Activated naive CD8-positive, alpha-beta T cell treated with anti-CD3 and anti-CD28 coated beads, Interleukin-2, amount 10 ng/mL, durations not matched to agents 7 days and 5 days (primary cell): ENCODE results near the gene PRSS53. TPM values are rescaled to one million over a fixed set of nuclear protein-coding genes. Genes with fewer than 3 reads are reported as not detected.

ENCODE experiments used
- ATAC-seq: fragments of 150-1000 bp; cut with Tn5 transposase; one replicate; pipeline ENCODE4 v1.10.0; 2021; ENCODE audit warnings: low read depth, moderate library complexity
- POLR2A ChIA-PET: fragments of 350-600 bp; sonication (Branson Sonifier 250); formaldehyde crosslinking; loops from one replicate; lab custom pipeline; 2021; ENCODE audit warnings: antibody characterized with exemption; lab: Charles Lee
- DNase-seq: peaks from one replicate; pipeline ENCODE4 v3.0.0; 2021
- H3K27ac Mint-ChIP-seq: one replicate; pipeline ENCODE4 v1.8.0; 2022; ENCODE audit warnings: mild to moderate bottlenecking, mixed read lengths
- H3K27me3 Mint-ChIP-seq: one replicate; pipeline ENCODE4 v1.8.0; 2022; ENCODE audit warnings: mild to moderate bottlenecking, moderate library complexity, mixed read lengths
- H3K36me3 Mint-ChIP-seq: one replicate; pipeline ENCODE4 v1.8.0; 2021; ENCODE audit warnings: mild to moderate bottlenecking, mixed read lengths
- H3K4me1 Mint-ChIP-seq: one replicate; pipeline ENCODE4 v1.8.0; 2021; ENCODE audit warnings: mixed read lengths
- H3K4me3 Mint-ChIP-seq: one replicate; pipeline ENCODE4 v1.8.0; 2022; ENCODE audit warnings: mild to moderate bottlenecking, moderate library complexity, mixed read lengths
- H3K9me3 Mint-ChIP-seq: one replicate; pipeline ENCODE4 v1.8.0; 2021; ENCODE audit warnings: mixed read lengths
- total RNA-seq, 2 experiments: library from RNA; stranded (reverse); gene quantifications; one replicate each; pipeline ENCODE4 v1.2.3, GENCODE V29; 2021

PRSS53 gene
- total RNA-seq, 2 experiments from 2014 or later, result 10.4 to 10.9 TPM

DNA sequence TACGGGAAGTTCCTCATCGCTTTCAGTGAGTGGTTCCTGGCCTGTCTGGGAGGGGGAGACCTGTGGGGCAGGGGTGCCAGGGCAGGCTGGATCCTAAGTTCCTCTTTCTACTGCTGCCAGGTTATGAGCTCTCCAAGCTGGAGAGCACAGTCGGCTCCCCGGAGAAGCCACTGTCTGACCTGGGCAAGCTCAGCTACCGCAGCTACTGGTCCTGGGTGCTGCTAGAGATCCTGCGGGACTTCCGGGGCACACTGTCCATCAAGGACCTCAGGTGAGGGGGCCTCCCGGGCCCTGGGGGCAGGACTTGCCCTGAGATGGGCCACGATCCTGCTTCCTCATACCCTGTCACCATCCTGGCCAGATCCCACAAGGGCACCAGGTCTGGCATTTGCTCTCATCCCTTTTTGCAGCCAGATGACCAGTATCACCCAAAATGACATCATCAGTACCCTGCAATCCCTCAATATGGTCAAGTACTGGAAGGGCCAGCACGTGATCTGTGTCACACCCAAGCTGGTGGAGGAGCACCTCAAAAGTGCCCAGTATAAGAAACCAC lies 41.7 kb upstream of the PRSS53 start:
- H3K27ac Mint-ChIP-seq, result no peak overlapping the region
- DNase-seq, result no peak
- POLR2A ChIA-PET, result interaction anchor here (1.0 to 3.9 kb wide), 2 partner anchors 12 to 13 kb away, joined by 3 to 12 read pairs; partner anchors contain the start of gene KAT8
- peaks cover 5% of the 10 kb centered on the region for H3K4me1 Mint-ChIP-seq
- H3K9me3 Mint-ChIP-seq, result no peaks in the 10 kb centered on the region
- no peaks in the 10 kb centered on the region for H3K27me3 Mint-ChIP-seq
- no peak overlapping the region for H3K4me3 Mint-ChIP-seq
- no peak for ATAC-seq
- peaks cover 4% of the 10 kb centered on the region for H3K36me3 Mint-ChIP-seq

DNA sequence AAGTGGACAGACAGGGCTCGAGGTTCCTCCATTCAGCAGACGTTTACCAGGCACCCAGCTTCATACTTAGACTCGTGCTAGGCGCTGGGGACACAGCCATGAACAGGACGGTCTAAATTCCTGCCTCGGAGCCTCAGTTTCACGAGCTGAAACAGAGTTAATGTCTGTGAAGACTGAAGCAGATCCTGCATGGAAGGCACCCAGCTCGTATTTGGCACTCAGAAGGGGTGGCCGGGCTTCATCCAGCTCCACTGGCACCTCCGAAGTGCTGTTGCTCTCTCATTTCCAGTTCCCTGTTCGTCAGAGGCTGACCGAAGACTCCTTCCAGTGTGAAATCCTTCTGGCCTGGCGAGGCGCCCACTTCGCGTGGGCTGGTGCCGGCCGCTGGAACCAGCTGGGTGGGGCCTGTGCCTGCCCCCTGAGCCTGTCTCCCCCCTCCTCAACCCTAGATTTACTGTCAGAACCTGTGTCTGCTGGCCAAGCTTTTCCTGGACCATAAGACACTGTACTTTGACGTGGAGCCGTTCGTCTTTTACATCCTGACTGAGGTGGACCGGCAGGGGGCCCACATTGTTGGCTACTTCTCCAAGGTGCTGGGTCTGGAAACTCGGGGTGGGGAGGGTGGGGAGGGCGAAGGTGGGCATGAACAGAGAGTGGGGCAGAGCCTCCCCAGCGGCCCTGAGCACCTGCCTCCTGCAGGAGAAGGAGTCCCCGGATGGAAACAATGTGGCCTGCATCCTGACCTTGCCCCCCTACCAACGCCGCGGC lies 41.0 kb upstream of the PRSS53 start:
- Mint-ChIP-seq H3K9me3 (no peaks in the 10 kb centered on the region), H3K27ac (no peak overlapping the region), H3K4me3 (no peak overlapping the region), H3K36me3 (peaks cover 4% of the 10 kb centered on the region), H3K4me1 (peaks cover 5% of the 10 kb centered on the region), H3K27me3 (no peaks in the 10 kb centered on the region)
- POLR2A ChIA-PET, result interaction anchor here (1.0 to 3.9 kb wide), 2 partner anchors 12 kb away, joined by 3 to 12 read pairs; partner anchors contain the start of gene KAT8
- ATAC-seq (no peak), DNase-seq (no peak)

- peak; percentile 25 for ATAC-seq
- no peak overlapping the region for H3K4me3 Mint-ChIP-seq
- POLR2A ChIA-PET, result interaction anchor here (1.0 to 3.9 kb wide), 2 partner anchors 12 to 13 kb away, joined by 3 to 12 read pairs; partner anchors contain the start of gene KAT8
Measured at GRCh38 chr16:31128711-31129567, 40.2 kb upstream of the PRSS53 start.

DNA sequence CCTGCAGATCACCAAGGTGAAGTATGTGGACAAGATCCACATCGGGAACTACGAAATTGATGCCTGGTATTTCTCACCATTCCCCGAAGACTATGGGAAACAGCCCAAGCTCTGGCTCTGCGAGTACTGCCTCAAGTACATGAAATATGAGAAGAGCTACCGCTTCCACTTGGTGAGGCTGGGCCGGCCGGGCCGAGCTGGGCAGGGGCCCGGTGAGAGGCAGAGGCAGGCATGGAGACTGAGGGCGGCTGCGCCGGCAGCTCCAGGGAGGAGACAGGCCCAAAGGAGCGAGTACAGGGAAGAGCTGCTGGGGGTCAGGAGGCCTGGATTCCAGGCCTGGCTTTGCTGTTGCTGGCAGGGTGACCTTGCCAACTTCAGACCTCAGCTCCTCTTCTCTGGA lies 38.4 kb upstream of the PRSS53 start:
- POLR2A ChIA-PET, result interaction anchor here (1.9 kb wide), 1 partner anchor 10 kb away, joined by 6 read pairs; the partner anchor contains the start of gene KAT8
- DNase-seq, result no peak
- Mint-ChIP-seq H3K9me3 (no peaks in the 10 kb centered on the region), H3K27ac (no peak overlapping the region), H3K4me1 (peaks cover 5% of the 10 kb centered on the region), H3K36me3 (peaks cover 10% of the 10 kb centered on the region), H3K4me3 (no peak overlapping the region), H3K27me3 (no peaks in the 10 kb centered on the region)
- no peak for ATAC-seq

More at GRCh38 chr16:31128711-31129567, 40.2 kb upstream of the PRSS53 start:
- DNase-seq, result no peak
- peaks cover 5% of the 10 kb centered on the region for H3K4me1 Mint-ChIP-seq
- H3K36me3 Mint-ChIP-seq, result peaks cover 4% of the 10 kb centered on the region
- no peaks in the 10 kb centered on the region for H3K9me3 Mint-ChIP-seq
- peak overlapping the region; percentile 70 for H3K27ac Mint-ChIP-seq
- H3K27me3 Mint-ChIP-seq, result no peaks in the 10 kb centered on the region

DNA sequence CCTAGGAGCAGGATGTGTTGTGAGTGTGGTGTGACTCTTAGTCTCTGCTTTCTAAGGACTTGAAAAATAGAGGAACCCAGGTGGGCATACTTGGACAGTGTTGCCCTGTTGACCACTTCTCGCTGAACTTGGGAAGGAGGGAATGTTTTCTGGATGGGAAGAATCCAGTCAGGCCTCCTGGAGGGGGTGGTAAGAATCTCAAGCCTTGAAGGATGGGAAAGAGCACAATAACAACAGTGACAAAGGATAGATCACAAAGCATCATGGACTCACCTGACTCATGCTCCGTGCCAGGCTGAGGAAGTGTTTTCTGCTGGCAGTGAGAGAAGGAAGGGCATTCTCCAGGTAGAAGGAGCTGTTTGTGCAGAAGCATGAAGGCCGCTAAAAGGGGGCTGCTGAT lies 37.1 kb upstream of the PRSS53 start:
- ATAC-seq (no peak), DNase-seq (no peak)
- Mint-ChIP-seq H3K27me3 (no peaks in the 10 kb centered on the region), H3K36me3 (peaks cover 18% of the 10 kb centered on the region), H3K4me3 (no peak overlapping the region), H3K9me3 (no peaks in the 10 kb centered on the region), H3K27ac (no peak overlapping the region), H3K4me1 (peaks cover 5% of the 10 kb centered on the region)
- POLR2A ChIA-PET, result interaction anchor here (0.8 to 1.9 kb wide), 2 partner anchors 8 to 176 kb away, joined by 3 to 6 read pairs; partner anchors contain the start of gene KAT8

DNA sequence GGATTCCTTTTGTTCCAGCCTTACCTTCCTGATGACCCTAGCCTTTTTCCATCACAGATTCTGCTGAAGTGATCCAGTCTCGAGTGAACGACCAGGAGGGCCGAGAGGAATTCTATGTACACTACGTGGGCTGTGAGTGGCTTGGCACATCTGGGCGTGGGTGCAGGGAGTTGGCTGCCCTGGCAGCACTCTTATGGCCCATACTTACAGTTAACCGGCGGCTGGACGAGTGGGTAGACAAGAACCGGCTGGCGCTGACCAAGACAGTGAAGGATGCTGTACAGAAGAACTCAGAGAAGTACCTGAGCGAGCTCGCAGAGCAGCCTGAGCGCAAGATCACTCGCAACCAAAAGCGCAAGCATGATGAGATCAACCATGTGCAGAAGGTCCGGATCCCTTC lies 31.4 kb upstream of the PRSS53 start:
- ATAC-seq (no peak), DNase-seq (no peak)
- H3K27me3 Mint-ChIP-seq, result no peaks in the 10 kb centered on the region
- POLR2A ChIA-PET, result interaction anchor here (1.3 to 2.8 kb wide), 2 partner anchors 22 to 60 kb away, joined by 4 to 9 read pairs; partner anchors contain the start of gene FUS
- no peaks in the 10 kb centered on the region for H3K9me3 Mint-ChIP-seq
- H3K36me3 Mint-ChIP-seq, result peaks cover 16% of the 10 kb centered on the region
- peaks cover 8% of the 10 kb centered on the region for H3K4me1 Mint-ChIP-seq
- H3K27ac Mint-ChIP-seq, result no peak overlapping the region
- no peak overlapping the region for H3K4me3 Mint-ChIP-seq

GRCh38 chr16:31118223-31119155 lies 29.7 kb upstream of the PRSS53 start:
- H3K27me3 Mint-ChIP-seq, result no peaks in the 10 kb centered on the region
- no peak for DNase-seq
- peak overlapping the region; percentile 85 for H3K27ac Mint-ChIP-seq
- peak overlapping the region; percentile 87 for H3K4me3 Mint-ChIP-seq
- no peaks in the 10 kb centered on the region for H3K9me3 Mint-ChIP-seq
- peaks cover 12% of the 10 kb centered on the region for H3K4me1 Mint-ChIP-seq
- POLR2A ChIA-PET, result interaction anchor here (1.0 to 2.9 kb wide), 18 partner anchors 8 to 341 kb away, joined by 3 to 33 read pairs (median 6); partner anchors contain the start of genes ARMC5, BCKDK, FUS and PYCARD
- H3K36me3 Mint-ChIP-seq, result peaks cover 15% of the 10 kb centered on the region
- ATAC-seq, result no peak

DNA sequence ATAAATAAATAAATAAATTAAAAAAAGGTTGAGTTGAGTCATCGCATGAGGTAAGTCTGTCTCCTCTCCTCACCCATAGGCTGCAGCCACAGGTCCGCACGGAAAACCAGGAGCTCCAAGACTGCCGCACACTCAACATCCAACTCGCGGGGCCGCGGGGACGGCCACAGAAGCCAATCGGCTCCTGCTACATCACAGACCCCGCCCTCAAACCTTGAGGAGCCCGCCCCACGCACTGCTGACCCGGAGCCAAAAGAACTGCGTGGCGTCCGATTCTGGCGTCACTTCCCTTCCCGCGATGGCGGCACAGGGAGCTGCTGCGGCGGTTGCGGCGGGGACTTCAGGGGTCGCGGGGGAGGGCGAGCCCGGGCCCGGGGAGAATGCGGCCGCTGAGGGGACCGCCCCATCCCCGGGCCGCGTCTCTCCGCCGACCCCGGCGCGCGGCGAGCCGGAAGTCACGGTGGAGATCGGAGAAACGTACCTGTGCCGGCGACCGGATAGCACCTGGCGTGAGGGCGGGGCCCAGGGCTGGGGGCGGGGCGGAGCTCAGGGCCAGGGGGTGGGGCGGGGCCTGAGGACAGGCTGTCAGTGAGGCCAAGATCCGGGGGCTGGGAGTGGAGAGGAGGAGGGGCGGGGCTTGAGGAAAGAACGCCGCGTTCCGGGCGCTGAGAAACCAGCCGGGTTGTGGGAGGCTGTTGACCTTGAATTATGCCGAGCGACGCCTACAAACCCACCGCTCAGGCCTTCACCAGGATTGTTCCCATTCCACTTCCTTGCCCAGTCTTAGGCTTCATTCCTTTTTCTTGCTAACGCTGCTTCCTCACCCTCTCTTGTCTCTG lies 28.9 kb upstream of the PRSS53 start, which contains the start of gene KAT8:
TSS of gene KAT8 (plus strand) at position 281 of the 839 bp plus-strand sequence. CDS start at position 299, 18 bp downstream.
- Mint-ChIP-seq H3K4me1 (peaks cover 12% of the 10 kb centered on the region), H3K27me3 (no peaks in the 10 kb centered on the region), H3K27ac (peak within 1 kb of the TSS; percentile 87), H3K4me3 (peak within 1 kb of the TSS; percentile 87), H3K36me3 (peaks cover 15% of the 10 kb centered on the region), H3K9me3 (no peaks in the 10 kb centered on the region)
- DNase-seq (peak; percentile 95), ATAC-seq (peak; percentile 94)
- POLR2A ChIA-PET, result interaction anchor here (0.5 to 2.9 kb wide), 24 partner anchors 9 to 932 kb away, joined by 3 to 33 read pairs (median 4); partner anchors contain the start of genes ARMC5, BCKDK, FUS and PRSS8

GRCh38 chr16:31114468-31114867 lies 25.7 kb upstream of the PRSS53 start:
- POLR2A ChIA-PET, result no interaction called here
- H3K36me3 Mint-ChIP-seq, result peaks cover 13% of the 10 kb centered on the region
- no peak for ATAC-seq
- H3K4me3 Mint-ChIP-seq, result no peak overlapping the region
- no peak for DNase-seq
- peak overlapping the region; percentile 25 for H3K27ac Mint-ChIP-seq
- H3K27me3 Mint-ChIP-seq, result no peaks in the 10 kb centered on the region
- H3K9me3 Mint-ChIP-seq, result no peaks in the 10 kb centered on the region
- peaks cover 13% of the 10 kb centered on the region for H3K4me1 Mint-ChIP-seq

DNA sequence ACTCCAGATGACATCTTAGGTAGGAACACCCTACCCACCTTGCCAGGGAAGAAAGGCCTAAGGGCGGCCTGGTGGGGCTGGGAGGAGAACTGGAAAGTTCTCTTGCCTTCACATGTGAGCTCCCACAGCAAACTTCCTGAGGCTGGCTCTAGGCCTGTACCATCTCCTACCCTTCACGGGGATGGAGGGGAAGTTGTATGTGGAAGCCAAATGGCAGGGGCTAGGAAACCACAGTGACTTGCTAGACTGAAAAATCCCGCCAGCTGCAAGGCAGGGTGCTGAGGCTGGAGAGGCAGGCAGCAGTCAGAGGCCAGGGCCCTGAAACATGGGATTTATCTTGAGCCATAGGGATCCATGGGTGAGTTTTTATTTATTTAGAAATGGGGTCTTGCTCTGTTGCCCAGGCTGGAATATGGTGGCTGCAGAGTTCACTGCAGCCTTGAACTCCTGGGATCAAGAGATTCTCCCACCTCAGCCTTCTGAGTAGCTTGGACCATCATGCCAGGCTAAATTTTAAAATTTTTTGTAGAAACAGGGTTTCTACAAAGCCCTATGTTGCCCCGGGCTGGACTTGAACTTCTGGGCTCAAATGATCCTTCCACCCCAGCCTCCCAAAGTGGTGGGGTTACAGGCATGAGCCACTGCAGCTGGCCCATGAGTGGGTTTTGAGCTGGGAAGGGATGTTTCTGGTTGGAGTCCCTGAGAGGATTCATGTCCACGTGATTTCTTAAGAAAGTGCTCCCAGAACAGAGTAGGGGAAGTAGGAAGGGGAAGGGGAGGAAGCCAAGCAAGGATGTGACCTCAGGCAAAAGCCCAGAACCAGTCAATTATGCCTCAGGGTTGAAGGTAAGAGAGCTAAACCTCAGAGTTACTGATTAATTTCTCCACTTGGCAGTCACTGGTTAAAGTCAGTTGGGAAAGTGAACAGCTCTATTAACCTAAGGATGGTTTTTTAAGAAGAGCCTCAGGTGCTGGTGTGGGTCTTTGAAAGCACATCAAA lies 24.7 kb upstream of the PRSS53 start:
- no peaks in the 10 kb centered on the region for H3K27me3 Mint-ChIP-seq
- ATAC-seq (no peak), DNase-seq (no peak)
- POLR2A ChIA-PET, result no interaction called here
- H3K36me3 Mint-ChIP-seq, result peaks cover 13% of the 10 kb centered on the region
- H3K4me3 Mint-ChIP-seq, result no peak overlapping the region
- H3K4me1 Mint-ChIP-seq, result peaks cover 9% of the 10 kb centered on the region
- H3K27ac Mint-ChIP-seq, result peak overlapping the region; percentile 64
- H3K9me3 Mint-ChIP-seq, result no peaks in the 10 kb centered on the region
